PC-9 (cell line): ENCODE measurements around the gene DHCR7. TPM values are rescaled to one million over a fixed set of nuclear protein-coding genes. Genes with fewer than 3 reads are reported as not detected.

Experiments used
- BruUV-seq: library from RNA; stranded (reverse); fragments of 400-500 nt; replicated peaks from 2 replicates; lab custom pipeline; 2021; lab: Mats Ljungman, UMichigan
- CTCF ChIA-PET: fragments of 300-600 bp; sonication (Branson Sonifier 250); formaldehyde crosslinking; loops from one replicate; lab custom pipeline; 2022; ENCODE audit warnings: antibody characterized with exemption; lab: Charles Lee
- POLR2A ChIA-PET: fragments of 300-600 bp; sonication (Branson Sonifier 250); formaldehyde crosslinking; loops from one replicate; lab custom pipeline; 2022; ENCODE audit warnings: antibody characterized with exemption; ENCODE audit not compliant: unreplicated experiment; lab: Charles Lee
- DNase-seq, 2 experiments: peaks; one replicate each; pipeline versions ENCODE4 v3.0.0 to v3.0.0-alpha.2; 2015 to 2022; ENCODE audit warnings: mixed read lengths in 1 of 2
- H2AFZ ChIP-seq: fragments of 200-600 bp; sonication (generic); 2 replicates; pipeline ENCODE4 v1.8.1; 2017; ENCODE audit warnings: antibody characterized with exemption
- H3F3A ChIP-seq: fragments of 200-600 bp; sonication (generic); 2 replicates; pipeline ENCODE4 v1.8.1; 2017; ENCODE audit warnings: antibody characterized with exemption, mild to moderate bottlenecking, low read depth; ENCODE audit not compliant: insufficient read depth
- H3K27ac ChIP-seq: fragments of 200-600 bp; sonication (generic); 2 replicates; pipeline ENCODE4 v1.6.1; 2016; ENCODE audit warnings: mixed run types
- H3K27me3 ChIP-seq: fragments of 200-600 bp; sonication (generic); 2 replicates; pipeline ENCODE4 v1.6.1; 2016; ENCODE audit warnings: low read depth, mixed run types; ENCODE audit not compliant: insufficient read depth
- H3K36me3 ChIP-seq: fragments of 200-600 bp; sonication (generic); 2 replicates; pipeline ENCODE4 v1.6.1; 2016; ENCODE audit warnings: low read depth, mixed run types
- H3K4me1 ChIP-seq: fragments of 200-600 bp; sonication (generic); replicated peaks from 2 replicates; pipeline ENCODE4 v1.6.1; 2016; ENCODE audit warnings: mixed run types; ENCODE audit not compliant: insufficient read depth
- H3K4me2 ChIP-seq: fragments of 200-600 bp; sonication (generic); 2 replicates; pipeline ENCODE4 v1.6.1; 2017; ENCODE audit warnings: mixed run types
- H3K4me3 ChIP-seq: fragments of 200-600 bp; sonication (generic); 2 replicates; pipeline ENCODE4 v1.6.1; 2016; ENCODE audit warnings: mixed run types
- H3K79me2 ChIP-seq: fragments of 200-600 bp; sonication (generic); 2 replicates; pipeline ENCODE4 v1.6.1; 2017; ENCODE audit warnings: low read depth, mixed run types
- H3K9me2 ChIP-seq: fragments of 200-600 bp; sonication (generic); 2 replicates; pipeline ENCODE4 v1.8.1; 2017; ENCODE audit warnings: mild to moderate bottlenecking; ENCODE audit not compliant: insufficient read depth
- H3K9me3 ChIP-seq: fragments of 200-600 bp; sonication (generic); 2 replicates; pipeline ENCODE4 v1.8.1; 2016; ENCODE audit warnings: low read depth; ENCODE audit not compliant: insufficient read depth
- H4K20me1 ChIP-seq: fragments of 200-600 bp; sonication (generic); 2 replicates; pipeline ENCODE4 v1.8.1; 2017; ENCODE audit not compliant: insufficient read depth
- EZH2 ChIP-seq: fragments of 200-600 bp; sonication (generic); IDR thresholded peaks from 2 replicates; pipeline ENCODE4 v1.8.0; 2017; ENCODE audit warnings: antibody characterized with exemption, low read depth
- intact Hi-C: fragments of 100-400 bp; cut with micrococcal nuclease; formaldehyde crosslinking; loops from one replicate; pipeline ENCODE4 v1.10.0; 2022; ENCODE audit not compliant: unreplicated experiment
- total RNA-seq: library from RNA; stranded (reverse); gene quantifications from 2 replicates; pipeline ENCODE4 v1.2.3, GENCODE V29; 2021
- TF ChIP-seq, protein P1 (sequence below): fragments of 200-600 bp; sonication (generic); conservative IDR thresholded peaks from 2 replicates; pipeline ENCODE4 v1.6.1; 2017; ENCODE audit warnings: mixed run types, antibody characterized with exemption, mild to moderate bottlenecking, moderate library complexity

Gene DHCR7
- total RNA-seq, 1 experiment from 2014 or later = 311 TPM

DNA sequence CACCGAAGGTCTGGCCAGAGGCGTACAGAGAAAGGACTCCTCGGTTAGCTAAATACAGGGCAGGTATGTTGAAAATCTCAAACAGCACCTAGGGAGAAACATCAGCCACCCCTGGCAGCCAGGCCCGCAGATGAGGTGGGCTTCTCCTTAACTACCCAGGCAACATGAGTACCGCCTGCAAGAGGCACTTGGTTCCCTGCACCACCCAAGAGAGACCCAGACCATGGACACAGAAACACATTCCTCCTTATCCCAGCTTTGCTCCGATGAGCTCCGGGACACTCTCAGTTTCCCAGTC, 53.0 kb downstream of the DHCR7 start:
- no TSS peak for BruUV-seq
- H3K36me3 ChIP-seq = no peaks in the 10 kb centered on the region
- H3K9me2 ChIP-seq = no peaks in the 10 kb centered on the region
- no peaks in the 10 kb centered on the region for H3K4me1 ChIP-seq
- H4K20me1 ChIP-seq = no peaks in the 10 kb centered on the region
- no peak for DNase-seq
- ChIA-PET CTCF (no interaction called here), POLR2A (no interaction called here)
- no peaks in the 10 kb centered on the region for H3K9me3 ChIP-seq
- H3K27me3 ChIP-seq = peaks cover 79% of the 10 kb centered on the region
- H3F3A ChIP-seq = no peaks in the 10 kb centered on the region
- no peak overlapping the region for H3K27ac ChIP-seq
- TF ChIP-seq, protein P1, sequence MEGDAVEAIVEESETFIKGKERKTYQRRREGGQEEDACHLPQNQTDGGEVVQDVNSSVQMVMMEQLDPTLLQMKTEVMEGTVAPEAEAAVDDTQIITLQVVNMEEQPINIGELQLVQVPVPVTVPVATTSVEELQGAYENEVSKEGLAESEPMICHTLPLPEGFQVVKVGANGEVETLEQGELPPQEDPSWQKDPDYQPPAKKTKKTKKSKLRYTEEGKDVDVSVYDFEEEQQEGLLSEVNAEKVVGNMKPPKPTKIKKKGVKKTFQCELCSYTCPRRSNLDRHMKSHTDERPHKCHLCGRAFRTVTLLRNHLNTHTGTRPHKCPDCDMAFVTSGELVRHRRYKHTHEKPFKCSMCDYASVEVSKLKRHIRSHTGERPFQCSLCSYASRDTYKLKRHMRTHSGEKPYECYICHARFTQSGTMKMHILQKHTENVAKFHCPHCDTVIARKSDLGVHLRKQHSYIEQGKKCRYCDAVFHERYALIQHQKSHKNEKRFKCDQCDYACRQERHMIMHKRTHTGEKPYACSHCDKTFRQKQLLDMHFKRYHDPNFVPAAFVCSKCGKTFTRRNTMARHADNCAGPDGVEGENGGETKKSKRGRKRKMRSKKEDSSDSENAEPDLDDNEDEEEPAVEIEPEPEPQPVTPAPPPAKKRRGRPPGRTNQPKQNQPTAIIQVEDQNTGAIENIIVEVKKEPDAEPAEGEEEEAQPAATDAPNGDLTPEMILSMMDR = no peak
- no peak for TF ChIP-seq EZH2
- H3K4me2 ChIP-seq = no peak overlapping the region
- H3K79me2 ChIP-seq = no peaks in the 10 kb centered on the region
- intact Hi-C loops = no loop called here
- H3K4me3 ChIP-seq = no peak overlapping the region
- H2AFZ ChIP-seq = no peak overlapping the region

- Histone ChIP-seq H3K4me1 (no peaks in the 10 kb centered on the region), H3K27me3 (peaks cover 98% of the 10 kb centered on the region), H3K4me3 (no peak overlapping the region), H4K20me1 (no peaks in the 10 kb centered on the region), H2AFZ (no peak overlapping the region), H3K79me2 (no peaks in the 10 kb centered on the region), H3K4me2 (no peak overlapping the region), H3K36me3 (no peaks in the 10 kb centered on the region), H3F3A (no peaks in the 10 kb centered on the region), H3K9me3 (no peaks in the 10 kb centered on the region), H3K9me2 (no peaks in the 10 kb centered on the region), H3K27ac (no peak overlapping the region)
- ChIA-PET POLR2A (no interaction called here), CTCF (no interaction called here)
- intact Hi-C loops = no loop called here
- DNase-seq = no peak
- TF ChIP-seq, protein P1 = no peak
- no peak for TF ChIP-seq EZH2
- BruUV-seq = no TSS peak
Measured at GRCh38 chr11:71393283-71393682, 54.9 kb downstream of the DHCR7 start.

- TF ChIP-seq EZH2 = no peak
- TF ChIP-seq, protein P1 = no peak
- Histone ChIP-seq H3K27me3 (peaks cover 100% of the 10 kb centered on the region), H3K36me3 (no peaks in the 10 kb centered on the region), H3K79me2 (no peaks in the 10 kb centered on the region), H4K20me1 (no peaks in the 10 kb centered on the region), H3K4me3 (no peak overlapping the region), H3K4me1 (no peaks in the 10 kb centered on the region), H3K9me2 (no peaks in the 10 kb centered on the region), H2AFZ (no peak overlapping the region), H3F3A (no peaks in the 10 kb centered on the region), H3K9me3 (no peaks in the 10 kb centered on the region), H3K27ac (no peak overlapping the region), H3K4me2 (no peak overlapping the region)
- intact Hi-C loops = no loop called here
- DNase-seq = no peak
- CTCF ChIA-PET = interaction anchor here (0.5 kb wide), 1 partner anchor 213 kb away, joined by 3 read pairs; no protein-coding TSS in a partner anchor
- BruUV-seq = no TSS peak
- POLR2A ChIA-PET = no interaction called here
Measured at GRCh38 chr11:71391796-71392195, 56.4 kb downstream of the DHCR7 start.
